HG03432 (cell line): ENCODE data around the gene C2CD3.

ENCODE experiments used
- ATAC-seq: cut with Tn5 transposase; IDR thresholded peaks from one replicate; pipeline ENCODE4 v1.9.1; 2021; ENCODE audit warnings: mild to moderate bottlenecking, moderate library complexity; ENCODE audit not compliant: unreplicated experiment

The C2CD3 gene

GRCh38 chr11:74021998-74022397 is 148.8 kb downstream of the C2CD3 start:
- ATAC-seq, result no peak

GRCh38 chr11:74020539-74020938 is 150.3 kb downstream of the C2CD3 start:
- ATAC-seq, result peak; percentile 64

DNA sequence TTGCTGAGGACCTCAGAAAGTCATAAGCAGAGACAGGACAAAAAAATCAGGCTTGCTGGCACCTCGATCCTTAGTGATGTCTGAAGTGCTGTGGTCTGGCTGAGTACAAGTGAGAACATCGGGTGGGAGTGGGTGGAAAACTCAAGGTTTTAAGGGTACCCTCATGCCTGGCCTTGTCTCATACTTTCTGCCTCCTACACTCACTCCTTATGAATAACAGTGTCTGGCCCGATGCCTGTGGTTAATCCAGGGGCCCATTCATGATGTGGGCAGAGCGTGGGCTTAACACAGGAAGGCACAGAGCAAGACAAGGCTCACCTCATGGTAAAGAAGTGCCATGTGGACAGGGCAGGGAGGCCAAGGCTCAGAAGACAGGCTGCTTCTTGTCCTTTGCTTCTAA is 150.9 kb downstream of the C2CD3 start:
- ATAC-seq, result no peak

- ATAC-seq, result no peak
Observed at GRCh38 chr11:74019104-74019738, 151.6 kb downstream of the C2CD3 start.

- ATAC-seq, result no peak
Observed at GRCh38 chr11:74018331-74019005, 152.3 kb downstream of the C2CD3 start.

DNA sequence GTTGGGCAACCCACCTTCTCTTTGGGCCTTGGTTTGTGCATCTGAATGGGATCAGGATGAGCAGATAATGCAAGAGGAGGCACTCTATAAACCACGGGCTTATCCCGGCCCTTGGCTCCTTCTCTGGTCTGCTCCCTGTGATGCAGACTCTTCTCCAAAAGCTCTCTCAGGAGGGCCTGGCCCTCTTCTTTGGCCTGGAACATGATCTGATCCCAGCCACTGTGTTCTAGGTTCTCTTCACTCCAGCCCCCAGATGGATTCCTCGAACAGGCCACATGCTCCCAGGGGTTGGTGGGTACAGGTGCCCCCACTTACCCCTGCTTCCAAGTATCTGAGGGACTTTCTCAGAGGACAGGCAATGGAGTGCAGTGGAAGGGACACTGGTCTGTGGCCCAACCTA is 153.2 kb downstream of the C2CD3 start:
- no peak for ATAC-seq

- ATAC-seq, result no peak
Observed at GRCh38 chr11:74015919-74016684, 154.7 kb downstream of the C2CD3 start.

DNA sequence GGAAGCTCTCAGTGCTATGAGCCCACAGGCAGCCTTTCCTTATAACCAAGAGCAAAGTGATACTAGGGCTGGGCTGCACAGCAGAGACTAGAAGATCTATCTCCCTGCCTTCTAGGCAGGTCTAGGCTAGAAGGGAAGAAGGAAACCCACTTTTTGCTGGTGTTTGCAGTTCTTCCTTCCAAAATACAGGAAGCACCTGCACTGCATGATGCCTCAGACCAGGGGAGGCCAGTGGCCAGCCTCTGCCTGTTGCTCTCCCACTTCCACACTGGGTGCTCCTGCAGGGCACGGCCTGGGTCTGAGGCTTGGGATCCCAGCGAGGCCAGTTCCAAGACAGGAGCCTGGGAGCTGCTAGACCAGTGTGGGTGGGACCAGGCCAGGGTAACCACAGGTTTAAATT is 155.9 kb downstream of the C2CD3 start:
- no peak for ATAC-seq

GRCh38 chr11:74013141-74013540 is 157.7 kb downstream of the C2CD3 start:
- no peak for ATAC-seq

GRCh38 chr11:74012074-74012809 is 158.6 kb downstream of the C2CD3 start:
- ATAC-seq, result no peak

DNA sequence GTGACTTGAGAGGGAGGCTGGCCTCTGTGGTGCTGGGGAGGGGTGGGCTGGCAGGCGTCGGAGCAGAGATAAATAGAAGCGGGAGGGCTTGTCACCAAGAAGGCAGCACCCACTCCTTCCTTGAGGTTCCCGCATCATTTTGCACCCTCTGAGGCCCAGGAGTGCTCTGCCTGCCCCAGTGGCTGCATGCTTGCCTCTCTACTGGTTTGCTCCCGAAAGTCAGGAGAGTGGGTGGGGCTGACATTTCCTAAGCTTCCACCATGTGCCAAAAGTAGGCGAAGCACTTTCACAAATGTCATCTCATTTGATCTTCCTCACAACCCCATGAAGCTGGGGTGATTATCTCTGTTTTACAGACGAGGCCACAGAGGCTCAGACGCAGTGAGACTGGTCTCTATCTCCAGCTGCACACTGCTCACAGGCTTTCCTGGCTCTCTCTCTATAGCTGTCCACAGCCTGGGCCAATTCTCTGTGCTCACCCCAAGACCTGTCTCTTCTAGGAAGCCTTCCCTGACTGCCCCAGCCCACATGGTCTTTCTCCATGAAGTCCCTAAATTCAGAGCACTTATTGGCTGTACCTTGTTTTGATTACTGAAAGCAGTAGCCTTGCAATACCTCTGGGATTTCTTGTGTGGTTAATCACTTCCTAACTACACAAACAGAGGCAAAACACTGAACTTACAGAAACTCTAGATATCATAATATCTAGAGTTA is 159.3 kb downstream of the C2CD3 start:
- peak; percentile 84 for ATAC-seq

DNA sequence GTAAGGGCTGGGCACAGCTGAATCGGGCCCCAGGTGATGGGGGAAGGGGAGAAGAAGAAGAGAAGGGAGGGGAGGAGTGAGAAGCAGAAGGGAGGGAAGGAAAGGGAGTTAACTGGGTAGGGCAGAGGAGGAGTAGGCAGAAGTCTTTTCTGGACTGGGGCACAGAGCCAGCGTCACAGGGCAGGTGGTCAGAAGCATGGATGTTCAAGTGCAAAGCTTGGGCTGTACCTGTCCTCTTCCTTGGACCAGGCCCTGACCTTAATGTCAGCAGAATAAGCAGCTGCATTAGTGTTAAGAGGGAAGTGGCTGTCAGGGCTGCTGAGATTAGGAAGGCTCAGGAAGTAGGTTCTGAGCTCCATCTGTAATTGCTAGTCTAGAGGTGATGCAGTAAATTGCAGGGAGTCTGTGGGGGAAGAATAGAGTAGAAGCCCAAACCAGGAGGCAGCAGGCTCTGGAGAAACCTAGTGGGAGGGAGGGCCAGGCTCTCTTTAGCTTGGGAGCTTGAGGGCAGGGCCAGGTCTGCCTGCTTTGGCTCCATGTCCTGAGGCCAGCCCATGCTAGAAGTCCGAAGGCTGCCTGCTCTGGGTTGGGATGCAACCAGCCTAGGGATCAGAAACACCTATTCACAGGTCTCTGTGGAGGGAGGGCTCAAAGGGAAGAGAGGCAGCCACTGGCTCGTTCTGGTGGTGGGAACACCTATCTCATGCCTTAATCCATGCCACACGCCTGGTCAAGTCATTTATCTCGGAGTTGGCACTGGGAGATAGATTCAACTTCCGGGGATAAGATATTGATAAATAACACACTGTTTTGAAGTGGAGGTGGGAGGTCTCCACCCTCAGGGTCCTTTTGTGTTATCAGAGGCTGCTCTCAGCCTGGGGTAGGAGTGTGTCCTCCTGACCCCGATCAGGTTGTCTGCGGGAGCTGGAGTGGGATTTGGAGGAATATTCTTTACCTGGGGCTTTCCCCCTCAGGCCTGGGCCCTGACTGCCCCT is 160.2 kb downstream of the C2CD3 start:
- no peak for ATAC-seq

- no peak for ATAC-seq
Observed at GRCh38 chr11:74009675-74010305, 161.0 kb downstream of the C2CD3 start.

GRCh38 chr11:74009230-74009547 is 161.6 kb downstream of the C2CD3 start:
- ATAC-seq, result no peak

GRCh38 chr11:74008373-74009229 is 162.2 kb downstream of the C2CD3 start, which contains the start of gene UCP3:
UCP3 (minus strand) TSS chr11:74009085; CDS start chr11:74007042, 2,043 bp downstream.
- no peak for ATAC-seq

DNA sequence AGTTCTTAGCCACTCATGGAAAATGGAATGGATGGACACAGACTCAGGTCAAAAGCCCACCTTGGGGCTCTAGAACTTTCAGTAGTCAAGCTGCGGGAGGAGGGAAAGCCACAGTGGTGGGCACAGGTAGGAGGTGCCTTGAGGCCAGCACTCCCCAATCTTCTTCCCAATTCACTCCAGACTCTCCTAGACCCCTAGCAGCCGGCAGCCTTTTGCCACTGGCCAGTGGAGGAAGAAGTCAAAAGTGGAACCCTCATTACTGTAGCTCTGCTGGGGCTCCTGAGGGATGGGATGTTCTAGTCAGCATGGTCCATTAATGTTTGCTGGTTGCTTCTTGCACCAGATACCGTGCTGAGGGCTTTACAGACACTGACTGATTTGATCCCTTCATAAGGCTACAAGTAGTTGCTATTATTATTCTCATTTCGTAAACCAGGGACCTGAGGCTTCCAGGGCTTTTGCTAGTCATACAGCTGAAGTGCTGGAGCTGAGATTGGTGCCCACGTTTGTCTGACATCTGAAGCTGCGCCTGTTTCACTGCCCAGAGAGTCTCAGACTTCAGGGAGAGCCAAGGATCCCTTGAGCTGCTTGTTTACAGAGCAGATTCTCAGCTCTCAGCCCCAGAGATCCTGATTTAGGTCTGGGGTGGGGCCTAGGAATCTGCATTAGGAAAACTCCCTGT is 163.0 kb downstream of the C2CD3 start:
- ATAC-seq, result no peak

DNA sequence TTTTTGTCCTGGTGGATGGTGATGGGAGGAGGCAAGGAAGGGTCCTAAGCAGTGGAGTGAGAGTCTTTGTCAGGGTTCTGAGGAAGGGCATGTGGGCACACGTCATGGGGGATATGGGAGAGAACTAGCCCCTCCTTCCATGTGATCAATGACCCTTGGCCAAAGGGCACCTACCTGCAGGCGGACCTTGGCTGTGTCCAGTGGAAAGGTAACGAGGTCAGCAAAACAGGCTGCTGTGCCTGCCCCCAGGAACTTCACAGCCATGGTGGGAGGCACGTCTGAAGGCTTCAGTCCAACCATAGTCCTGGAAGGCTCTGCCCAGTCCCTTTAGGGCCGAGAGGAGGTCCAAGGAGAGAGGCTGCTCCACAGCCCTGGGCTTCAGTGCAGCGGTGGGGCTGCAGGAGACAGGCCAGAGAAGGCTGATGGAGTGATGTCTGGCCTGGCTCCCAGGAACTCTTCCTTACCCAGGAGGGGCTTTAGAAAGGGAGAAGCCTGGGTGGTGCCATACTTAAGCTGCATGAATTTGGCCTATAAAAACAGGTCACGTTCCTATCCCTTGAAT is 164.0 kb downstream of the C2CD3 start:
- no peak for ATAC-seq
